ENCODE measurements around the gene AFAP1. TPM values are rescaled to one million over a fixed set of nuclear protein-coding genes. Genes with fewer than 3 reads are reported as not detected.

AFAP1 gene
- polyA plus RNA-seq, 3 donors: not detected

DNA sequence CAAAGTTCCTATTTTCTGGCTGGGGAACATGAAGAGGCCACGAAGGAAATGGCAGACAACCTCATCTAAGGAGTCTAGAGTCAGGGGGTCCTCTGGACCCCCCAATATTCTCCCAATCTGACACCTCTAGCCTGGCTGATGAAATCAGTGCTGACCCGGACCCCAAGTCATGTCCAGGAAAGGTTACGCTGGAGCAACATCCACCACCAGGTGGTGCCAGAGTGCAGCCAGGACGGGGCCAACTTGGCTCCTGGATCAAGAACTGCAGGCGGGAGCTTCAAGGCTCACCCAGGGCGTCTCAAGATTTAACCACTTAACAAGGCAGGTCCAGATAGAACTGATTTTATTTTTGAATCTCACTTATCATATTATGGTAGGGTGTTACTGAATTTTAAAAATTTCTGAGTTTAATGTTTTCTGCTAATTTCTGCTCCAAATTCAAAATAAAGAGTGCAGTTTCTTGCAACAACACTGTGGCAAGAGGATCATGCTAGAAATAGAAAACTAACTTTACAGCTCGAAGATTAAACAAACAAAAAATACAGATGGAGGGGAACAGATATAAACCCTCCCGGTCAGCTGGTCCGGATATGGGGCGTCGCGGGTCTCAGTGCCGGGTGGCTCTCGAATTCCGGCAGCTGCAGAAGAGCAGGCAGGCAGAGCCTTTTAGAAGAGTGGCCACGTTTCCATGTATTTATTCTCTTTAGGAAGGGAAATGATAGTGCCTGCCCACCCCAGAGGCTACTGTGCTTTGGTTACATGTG, 135.5 kb downstream of the AFAP1 start:
- no peak overlapping the region for H3K27ac ChIP-seq (ENCODE audit: low read depth in 1 of 2, low read length in 2 of 2)
- TF ChIP-seq, protein P1, sequence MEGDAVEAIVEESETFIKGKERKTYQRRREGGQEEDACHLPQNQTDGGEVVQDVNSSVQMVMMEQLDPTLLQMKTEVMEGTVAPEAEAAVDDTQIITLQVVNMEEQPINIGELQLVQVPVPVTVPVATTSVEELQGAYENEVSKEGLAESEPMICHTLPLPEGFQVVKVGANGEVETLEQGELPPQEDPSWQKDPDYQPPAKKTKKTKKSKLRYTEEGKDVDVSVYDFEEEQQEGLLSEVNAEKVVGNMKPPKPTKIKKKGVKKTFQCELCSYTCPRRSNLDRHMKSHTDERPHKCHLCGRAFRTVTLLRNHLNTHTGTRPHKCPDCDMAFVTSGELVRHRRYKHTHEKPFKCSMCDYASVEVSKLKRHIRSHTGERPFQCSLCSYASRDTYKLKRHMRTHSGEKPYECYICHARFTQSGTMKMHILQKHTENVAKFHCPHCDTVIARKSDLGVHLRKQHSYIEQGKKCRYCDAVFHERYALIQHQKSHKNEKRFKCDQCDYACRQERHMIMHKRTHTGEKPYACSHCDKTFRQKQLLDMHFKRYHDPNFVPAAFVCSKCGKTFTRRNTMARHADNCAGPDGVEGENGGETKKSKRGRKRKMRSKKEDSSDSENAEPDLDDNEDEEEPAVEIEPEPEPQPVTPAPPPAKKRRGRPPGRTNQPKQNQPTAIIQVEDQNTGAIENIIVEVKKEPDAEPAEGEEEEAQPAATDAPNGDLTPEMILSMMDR (IDR thresholded peaks at IDR 0.05): peak; percentile 90

DNA sequence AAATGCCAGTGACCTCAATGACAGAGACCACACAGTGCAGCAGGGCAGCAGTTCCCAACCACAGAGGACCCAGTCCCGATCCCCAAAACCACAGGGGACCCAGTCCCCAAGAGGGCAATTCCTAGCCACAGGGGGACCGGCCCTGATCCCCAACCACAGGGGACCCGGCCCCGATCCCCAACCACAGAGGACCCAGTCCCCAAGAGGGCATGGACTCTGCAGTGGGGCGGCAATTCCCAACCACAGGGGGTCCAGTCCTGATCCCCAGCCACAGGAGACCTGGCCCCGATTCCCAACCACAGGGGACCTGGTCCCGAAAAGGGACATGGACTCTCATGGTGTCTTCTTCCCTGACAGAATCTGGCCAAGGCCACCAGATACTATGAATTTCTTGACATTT, 136.3 kb downstream of the AFAP1 start:
- Histone ChIP-seq H3K9ac (ENCODE audit: insufficient read depth, low read length, poor library complexity, severe bottlenecking) (no peak overlapping the region), H3K9me3 (replicated peaks in 1 of 2; ENCODE audit: control insufficient read depth in 1 of 2, insufficient read depth in 1 of 2, low read length in 2 of 2) (no peaks in the 10 kb centered on the region), H3K79me2 (ENCODE audit: insufficient read depth, low read length) (no peaks in the 10 kb centered on the region), H3K36me3 (replicated peaks in 1 of 2; ENCODE audit: control insufficient read depth in 1 of 2, insufficient read depth in 2 of 2, low read length in 2 of 2) (peaks cover 0 to 3% of the 10 kb centered on the region in 2 donors), H3K27me3 (ENCODE audit: control insufficient read depth in 2 of 2, insufficient read depth in 2 of 2, low read length in 2 of 2) (no peaks in the 10 kb centered on the region), H4K20me1 (ENCODE audit: insufficient read depth, low read length) (no peaks in the 10 kb centered on the region), H2AFZ (ENCODE audit: insufficient read depth, low read depth, low read length, poor library complexity, severe bottlenecking) (no peak overlapping the region), H3K27ac (ENCODE audit: low read depth in 1 of 2, low read length in 2 of 2) (no peak overlapping the region), H3K4me1 (ENCODE audit: control insufficient read depth in 1 of 2, insufficient read depth in 2 of 2, low read length in 2 of 2) (no peaks in the 10 kb centered on the region), H3K4me2 (replicated peaks; ENCODE audit: extremely low read depth, low read length, poor library complexity, severe bottlenecking) (no peak overlapping the region), H3K4me3 (replicated peaks in 1 of 3; ENCODE audit: low read depth in 2 of 3, low read length in 3 of 3) (no peak overlapping the region)
- H3K4me1 Mint-ChIP-seq: peaks cover 5% of the 10 kb centered on the region
- WGBS (ENCODE audit: insufficient coverage): 85% methylated on average over 5 of the region's 7 CpGs
- intact Hi-C loops (cut with micrococcal nuclease): loop anchor here in 1 of 2 donors (2.0 to 5.0 kb wide), 2 partner anchors 183 to 611 kb away; partner anchors contain the start of gene SORCS2
- no peak overlapping the region for H3K27ac Mint-ChIP-seq
- H3K9me3 Mint-ChIP-seq: peaks cover 0 to 3% (median 0%) of the 10 kb centered on the region in 7 donors
- TF ChIP-seq, protein P1 (IDR thresholded peaks at IDR 0.05): no peak
- H3K36me3 Mint-ChIP-seq: peaks cover 0 to 17% of the 10 kb centered on the region in 2 donors
- no peak overlapping the region for H3K4me3 Mint-ChIP-seq
- H3K27me3 Mint-ChIP-seq (ENCODE audit: low read depth in 3 of 3): peaks cover 4 to 14% (median 7%) of the 10 kb centered on the region in 3 donors
- DNase-seq: no peak

More for the DNA sequence above, 135.5 kb downstream of the AFAP1 start:
- no peak overlapping the region for H2AFZ ChIP-seq (ENCODE audit: insufficient read depth, low read depth, low read length, poor library complexity, severe bottlenecking)
- H3K27me3 ChIP-seq (ENCODE audit: control insufficient read depth in 2 of 2, insufficient read depth in 2 of 2, low read length in 2 of 2): no peaks in the 10 kb centered on the region
- H3K36me3 ChIP-seq (replicated peaks in 1 of 2; ENCODE audit: control insufficient read depth in 1 of 2, insufficient read depth in 2 of 2, low read length in 2 of 2): peaks cover 0 to 3% of the 10 kb centered on the region in 2 donors
- Mint-ChIP-seq H3K9me3 (no peaks in the 10 kb centered on the region), H3K27ac (no peak overlapping the region), H3K36me3 (peaks cover 0 to 17% of the 10 kb centered on the region in 2 donors), H3K4me3 (no peak overlapping the region), H3K27me3 (ENCODE audit: low read depth in 3 of 3) (peaks cover 4 to 13% (median 8%) of the 10 kb centered on the region in 3 donors), H3K4me1 (peaks cover 8% of the 10 kb centered on the region)
- no peaks in the 10 kb centered on the region for H3K4me1 ChIP-seq (ENCODE audit: control insufficient read depth in 1 of 2, insufficient read depth in 2 of 2, low read length in 2 of 2)
- intact Hi-C loops (cut with micrococcal nuclease): loop anchor here in 1 of 2 donors (2.0 to 5.0 kb wide), 2 partner anchors 183 to 612 kb away; partner anchors contain the start of gene SORCS2
- H3K4me3 ChIP-seq (replicated peaks in 1 of 3; ENCODE audit: low read depth in 2 of 3, low read length in 3 of 3): no peak overlapping the region
- H4K20me1 ChIP-seq (ENCODE audit: insufficient read depth, low read length): no peaks in the 10 kb centered on the region
- peak; percentile 43 to 59 (median 50) for DNase-seq
- WGBS (ENCODE audit: insufficient coverage): 53% methylated on average over 11 of the region's 16 CpGs
- no peaks in the 10 kb centered on the region for H3K9me3 ChIP-seq (replicated peaks in 1 of 2; ENCODE audit: control insufficient read depth in 1 of 2, insufficient read depth in 1 of 2, low read length in 2 of 2)
- no peaks in the 10 kb centered on the region for H3K79me2 ChIP-seq (ENCODE audit: insufficient read depth, low read length)
- H3K9ac ChIP-seq (ENCODE audit: insufficient read depth, low read length, poor library complexity, severe bottlenecking): no peak overlapping the region
- no peak overlapping the region for H3K4me2 ChIP-seq (replicated peaks; ENCODE audit: extremely low read depth, low read length, poor library complexity, severe bottlenecking)
